RWPE1 (cell line): ENCODE measurements around the gene CHST3.
A peak's percentile ranks its signal among the peaks of the same experiment; 100 is the strongest.

Experiments
- CTCF ChIA-PET: fragments of 350-600 bp; sonication (Branson Sonifier 250); formaldehyde crosslinking; extraction: SDS; loops from one replicate; lab custom pipeline; 2021; lab: Yijun Ruan, JAX
- POLR2A ChIA-PET: fragments of 400-600 bp; formaldehyde crosslinking; extraction: SDS; loops from one replicate; lab custom pipeline; 2020; ENCODE audit warnings: antibody characterized with exemption; ENCODE audit not compliant: low non-redundant PET; lab: Yijun Ruan, JAX
- DNase-seq: peaks from one replicate; pipeline ENCODE4 v3.0.0; 2012; ENCODE audit warnings: low spot score
- H3K27ac ChIP-seq: fragments of 450-650 bp; 2 replicates; pipeline ENCODE4 v1.5.1; 2017
- TF ChIP-seq, protein P1 (sequence below): fragments of 450-650 bp; conservative IDR thresholded peaks from 2 replicates; pipeline ENCODE4 v1.5.1; 2017; ENCODE audit warnings: low read depth, mild to moderate bottlenecking

Gene CHST3

GRCh38 chr10:71980181-71981014, 16.2 kb downstream of the CHST3 start:
- no peak for DNase-seq
- TF ChIP-seq, protein P1, sequence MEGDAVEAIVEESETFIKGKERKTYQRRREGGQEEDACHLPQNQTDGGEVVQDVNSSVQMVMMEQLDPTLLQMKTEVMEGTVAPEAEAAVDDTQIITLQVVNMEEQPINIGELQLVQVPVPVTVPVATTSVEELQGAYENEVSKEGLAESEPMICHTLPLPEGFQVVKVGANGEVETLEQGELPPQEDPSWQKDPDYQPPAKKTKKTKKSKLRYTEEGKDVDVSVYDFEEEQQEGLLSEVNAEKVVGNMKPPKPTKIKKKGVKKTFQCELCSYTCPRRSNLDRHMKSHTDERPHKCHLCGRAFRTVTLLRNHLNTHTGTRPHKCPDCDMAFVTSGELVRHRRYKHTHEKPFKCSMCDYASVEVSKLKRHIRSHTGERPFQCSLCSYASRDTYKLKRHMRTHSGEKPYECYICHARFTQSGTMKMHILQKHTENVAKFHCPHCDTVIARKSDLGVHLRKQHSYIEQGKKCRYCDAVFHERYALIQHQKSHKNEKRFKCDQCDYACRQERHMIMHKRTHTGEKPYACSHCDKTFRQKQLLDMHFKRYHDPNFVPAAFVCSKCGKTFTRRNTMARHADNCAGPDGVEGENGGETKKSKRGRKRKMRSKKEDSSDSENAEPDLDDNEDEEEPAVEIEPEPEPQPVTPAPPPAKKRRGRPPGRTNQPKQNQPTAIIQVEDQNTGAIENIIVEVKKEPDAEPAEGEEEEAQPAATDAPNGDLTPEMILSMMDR: no peak
- H3K27ac ChIP-seq: peak overlapping the region; percentile 69
- ChIA-PET POLR2A (no interaction called here), CTCF (no interaction called here)

GRCh38 chr10:71981015-71981875, 17.1 kb downstream of the CHST3 start:
- no peak for DNase-seq
- ChIA-PET CTCF (interaction anchor here (0.6 kb wide), 1 partner anchor 67 kb away, joined by 3 read pairs; no protein-coding TSS in a partner anchor), POLR2A (no interaction called here)
- peak overlapping the region; percentile 69 for H3K27ac ChIP-seq
- TF ChIP-seq, protein P1: no peak

GRCh38 chr10:71981876-71982230, 17.7 kb downstream of the CHST3 start:
- TF ChIP-seq, protein P1: no peak
- CTCF ChIA-PET: interaction anchor here (0.6 to 1.3 kb wide), 2 partner anchors 14 to 67 kb away, joined by 3 to 4 read pairs; no protein-coding TSS in a partner anchor
- POLR2A ChIA-PET: no interaction called here
- no peak for DNase-seq
- H3K27ac ChIP-seq: peak overlapping the region; percentile 69

DNA sequence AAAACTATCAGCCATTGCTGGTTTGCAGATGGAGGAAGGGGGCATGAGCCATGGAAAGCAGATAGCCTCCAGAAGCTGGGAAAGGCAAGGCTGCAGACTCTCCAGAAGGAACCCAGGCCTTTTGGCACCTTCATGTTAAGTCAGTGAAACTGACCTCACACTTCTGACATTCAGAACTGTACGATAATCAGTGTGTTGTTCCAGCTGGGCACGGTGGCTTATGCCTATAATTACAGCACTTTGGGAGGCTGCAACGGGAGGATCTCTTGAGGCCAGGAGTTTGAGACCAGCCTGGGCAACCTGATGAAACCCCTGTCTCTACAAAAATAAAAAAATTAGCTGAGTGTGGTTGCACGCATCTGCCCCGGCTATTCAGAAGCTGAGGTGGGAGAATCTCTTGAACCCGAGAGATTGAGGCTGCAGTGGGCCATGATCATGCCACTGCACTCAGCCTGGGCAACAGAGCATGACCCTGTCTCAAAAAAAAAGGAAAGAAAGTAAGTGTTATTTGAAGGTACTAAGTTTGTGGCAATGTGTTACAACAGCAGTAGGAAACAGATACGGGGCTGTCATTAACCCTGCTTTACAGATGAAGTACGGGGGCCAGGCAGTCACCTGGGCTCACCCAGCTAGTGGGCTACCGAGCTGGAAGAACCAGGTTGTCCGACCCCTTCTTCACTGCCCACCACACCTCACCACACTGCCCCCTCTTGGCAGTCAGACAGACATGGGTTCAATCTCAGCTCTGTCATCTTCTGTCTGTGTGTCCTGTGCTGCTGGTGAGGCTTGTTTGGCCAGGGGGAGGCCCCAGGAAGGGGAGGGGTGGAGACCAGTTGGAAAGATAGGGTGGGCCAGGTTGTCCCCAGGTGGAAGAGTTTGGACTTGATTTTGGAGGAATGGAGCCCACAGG, 18.3 kb downstream of the CHST3 start:
- TF ChIP-seq, protein P1: no peak
- CTCF ChIA-PET: interaction anchor here (0.6 to 1.3 kb wide), 6 partner anchors 13 to 192 kb away, joined by 3 to 6 read pairs (median 4); no protein-coding TSS in a partner anchor

GRCh38 chr10:71984126-71984808, 20.1 kb downstream of the CHST3 start:
- no peak for DNase-seq
- CTCF ChIA-PET: no interaction called here
- POLR2A ChIA-PET: no interaction called here
- TF ChIP-seq, protein P1: no peak
- peak overlapping the region; percentile 42 for H3K27ac ChIP-seq

More for the DNA sequence above, 18.3 kb downstream of the CHST3 start:
- POLR2A ChIA-PET: no interaction called here
- peak overlapping the region; percentile 39 for H3K27ac ChIP-seq
- no peak for DNase-seq
